ENCODE results near the gene SPEF2.

DNA sequence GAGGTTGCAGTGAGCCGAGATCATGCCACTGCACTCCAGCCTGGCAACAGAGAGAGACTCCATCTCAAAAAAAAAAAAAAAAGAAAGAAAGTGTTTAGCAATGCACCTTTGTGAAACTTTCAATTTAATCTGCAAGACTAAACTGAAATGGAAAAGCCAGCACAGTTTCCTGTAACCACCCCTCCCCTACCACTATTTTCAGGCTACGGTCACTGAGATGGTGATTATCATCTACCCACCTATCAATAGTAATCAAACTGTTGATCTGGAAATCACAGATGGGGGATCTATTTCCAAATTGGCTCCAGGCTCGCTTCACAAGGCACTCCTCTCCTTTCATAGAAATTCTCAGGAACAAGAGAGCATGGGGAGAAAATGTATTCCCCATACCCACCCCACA lies 208.4 kb downstream of the SPEF2 start:
- TF ChIP-seq ZNF274 (IDR thresholded peaks at IDR 0.05; ENCODE audit: low read depth, low read length) (no peak), YY1 (IDR thresholded peaks at IDR 0.05; ENCODE audit: insufficient read depth, insufficient read length) (no peak), SUZ12 (IDR thresholded peaks at IDR 0.05; ENCODE audit: extremely low read depth, insufficient read depth, insufficient read length) (no peak)

Measured in NT2/D1 (cell line).